HG03521 (cell line): ENCODE results near the gene DAZAP2.

Experiments used
- ATAC-seq: cut with Tn5 transposase; IDR thresholded peaks from one replicate; pipeline ENCODE4 v1.9.1; 2021; ENCODE audit warnings: mild to moderate bottlenecking, moderate library complexity; ENCODE audit not compliant: unreplicated experiment

Gene DAZAP2, protein sequence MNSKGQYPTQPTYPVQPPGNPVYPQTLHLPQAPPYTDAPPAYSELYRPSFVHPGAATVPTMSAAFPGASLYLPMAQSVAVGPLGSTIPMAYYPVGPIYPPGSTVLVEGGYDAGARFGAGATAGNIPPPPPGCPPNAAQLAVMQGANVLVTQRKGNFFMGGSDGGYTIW

DNA sequence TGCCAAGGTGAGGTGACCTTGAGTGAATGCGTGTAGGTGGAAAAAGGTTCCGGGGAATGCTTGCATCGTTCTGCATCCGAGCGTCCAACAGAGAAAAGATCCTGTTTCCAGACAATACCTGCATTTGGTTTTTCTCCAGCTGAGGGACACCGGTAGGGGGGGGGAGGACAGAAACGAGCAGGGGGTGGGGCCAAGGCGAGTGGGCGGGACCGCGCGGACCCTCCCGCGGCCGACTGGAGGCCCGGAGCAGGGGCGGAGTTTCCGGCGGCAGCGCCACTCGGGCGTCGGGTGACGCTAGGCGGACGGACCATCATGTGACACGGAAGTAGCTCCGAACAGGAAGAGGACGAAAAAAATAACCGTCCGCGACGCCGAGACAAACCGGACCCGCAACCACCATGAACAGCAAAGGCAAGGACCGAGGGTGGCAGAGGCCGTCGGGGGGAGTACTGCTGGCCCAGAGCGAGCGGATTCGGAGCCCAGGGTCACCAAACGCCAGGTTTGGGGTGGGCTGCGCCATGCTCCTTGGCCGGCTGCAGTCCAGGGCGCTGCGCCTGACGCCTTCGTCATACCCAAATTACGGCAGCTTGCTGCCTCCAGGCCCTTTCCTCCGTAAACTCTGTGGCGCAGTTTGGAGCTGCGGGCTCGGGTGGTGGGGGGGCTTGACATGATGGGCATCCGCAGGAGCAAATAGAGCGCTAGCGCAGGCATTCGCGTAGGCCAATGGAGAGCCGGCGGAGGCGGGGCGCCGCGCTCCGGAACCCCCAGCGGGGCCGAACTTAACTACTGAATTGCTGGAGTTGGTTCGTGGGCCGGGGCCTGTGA, at the start of gene DAZAP2:
Gene DAZAP2 (plus strand): TSS at position 317 of the 825 bp plus-strand sequence. CDS start 82 bp downstream, at position 399.
- ATAC-seq = peak; percentile 90

DNA sequence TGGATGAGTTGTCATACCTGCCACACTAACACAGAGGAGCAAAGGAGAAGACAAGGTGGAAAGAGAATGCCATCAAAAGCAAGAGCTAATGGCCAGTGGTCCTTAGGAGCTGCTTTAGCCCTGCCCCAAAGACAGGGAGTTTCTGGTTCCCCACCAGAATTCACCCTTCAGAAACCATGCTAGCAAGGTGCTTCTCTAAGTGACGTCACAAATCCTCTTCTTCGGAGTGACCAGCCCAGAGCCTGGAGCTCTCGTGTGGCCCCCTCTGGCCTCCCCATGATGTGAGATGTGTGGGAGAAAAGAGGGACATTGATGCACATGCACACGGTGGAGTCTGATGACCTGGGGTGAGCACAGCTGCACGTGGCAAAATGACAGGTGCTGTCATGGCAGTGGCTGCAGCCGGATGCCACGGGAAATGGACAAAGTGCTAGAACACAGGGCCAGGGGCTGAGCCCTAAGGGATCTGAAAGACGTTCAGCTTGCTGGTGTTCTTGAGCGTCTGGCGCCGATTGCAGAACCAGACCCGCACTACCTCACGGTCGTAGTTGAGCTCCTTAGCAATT, 48.8 kb upstream of the DAZAP2 start:
- ATAC-seq = no peak

DNA sequence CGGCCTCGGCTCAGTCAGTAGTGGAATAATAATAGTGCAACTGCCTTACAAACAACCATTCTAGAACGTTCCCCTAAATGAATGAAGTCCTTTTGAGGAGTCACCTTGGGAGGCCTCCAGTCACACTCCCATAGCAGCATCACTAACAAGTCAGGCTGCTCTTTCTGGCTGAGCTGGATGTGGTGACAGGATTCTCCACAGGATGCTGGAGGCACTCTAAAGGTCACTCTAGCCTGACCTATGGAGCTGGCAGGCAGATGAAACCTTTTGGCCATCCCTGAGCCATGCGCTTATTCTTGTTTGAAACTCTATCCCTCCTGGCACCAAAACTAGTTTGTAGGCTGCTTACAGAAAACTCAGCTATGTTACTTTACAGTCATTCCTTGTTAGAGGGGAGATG, 47.8 kb upstream of the DAZAP2 start:
- no peak for ATAC-seq

DNA sequence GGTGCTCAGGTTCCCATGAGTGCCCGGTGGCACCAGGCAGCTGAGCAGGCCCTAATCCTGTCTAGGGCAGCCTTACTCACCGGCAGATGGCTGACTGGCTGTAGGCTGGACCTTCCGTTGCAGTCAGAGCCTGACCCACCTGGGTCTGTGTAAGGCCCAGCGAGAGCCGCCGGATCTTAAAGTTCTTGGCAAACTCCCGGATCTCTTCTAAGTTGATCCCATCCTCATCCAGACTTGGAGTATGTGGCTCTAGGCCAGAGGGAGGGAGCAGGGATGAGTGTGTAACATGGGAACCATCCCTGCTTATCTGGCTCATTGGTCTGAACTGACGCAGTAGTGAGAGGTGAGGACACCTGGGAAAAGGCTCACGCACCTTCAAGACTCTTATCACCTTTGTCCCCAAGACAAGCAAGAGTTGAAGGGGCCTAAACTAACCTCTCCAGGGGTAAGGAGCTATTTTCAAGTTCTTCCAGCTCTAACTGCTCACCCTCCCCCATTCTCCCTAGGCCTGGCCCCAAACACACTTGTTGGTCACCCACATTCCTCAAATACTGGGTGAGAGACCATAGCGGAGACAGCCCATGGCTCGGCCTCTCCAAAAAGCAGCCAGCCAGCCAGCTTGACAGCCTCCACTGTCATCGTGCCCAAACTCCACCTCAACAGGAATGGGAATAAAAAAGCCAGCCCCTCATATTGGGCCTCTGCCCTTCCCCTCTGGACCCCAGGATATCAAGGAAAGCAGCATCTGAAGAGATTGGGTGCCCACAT, 46.9 kb upstream of the DAZAP2 start:
- ATAC-seq = no peak

DNA sequence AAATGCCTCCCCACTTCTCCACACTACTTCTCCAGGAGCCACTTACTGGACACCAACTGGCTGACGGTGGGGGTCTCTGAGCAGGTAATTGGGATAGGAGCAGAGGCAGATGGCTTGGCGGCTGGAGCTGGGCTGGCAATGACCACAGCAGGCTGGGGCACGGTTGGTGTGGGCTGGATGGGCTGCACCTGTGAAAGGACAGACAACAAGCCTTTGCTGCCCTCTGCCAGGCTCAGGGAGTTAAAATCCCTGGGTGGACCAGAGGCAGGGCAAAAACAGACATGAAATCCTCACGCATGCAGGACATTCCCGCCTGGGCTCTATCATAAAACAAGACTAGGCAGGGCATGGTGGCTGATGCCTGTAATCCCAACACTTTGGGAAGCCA, 46.3 kb upstream of the DAZAP2 start:
- no peak for ATAC-seq

DNA sequence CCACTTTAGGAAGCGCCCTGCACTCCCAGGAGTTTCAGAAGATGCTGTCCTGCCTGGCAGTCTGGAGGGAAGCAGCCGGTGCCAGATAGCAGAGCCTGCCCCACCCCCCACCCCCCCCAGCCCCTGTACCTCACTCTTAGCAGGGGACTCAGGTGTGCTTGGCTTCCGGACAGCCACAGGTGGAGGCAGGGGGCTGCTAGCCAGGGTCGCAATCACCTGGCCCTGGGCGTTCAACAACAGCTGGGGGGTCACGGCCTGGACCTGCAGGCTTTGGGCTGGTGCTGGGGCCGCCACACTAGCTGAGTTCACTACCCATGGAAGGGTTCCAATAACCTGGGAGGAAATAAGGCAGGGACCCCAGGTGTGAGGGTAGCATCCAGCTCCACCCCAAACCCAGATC, 42.8 kb upstream of the DAZAP2 start:
- no peak for ATAC-seq

DNA sequence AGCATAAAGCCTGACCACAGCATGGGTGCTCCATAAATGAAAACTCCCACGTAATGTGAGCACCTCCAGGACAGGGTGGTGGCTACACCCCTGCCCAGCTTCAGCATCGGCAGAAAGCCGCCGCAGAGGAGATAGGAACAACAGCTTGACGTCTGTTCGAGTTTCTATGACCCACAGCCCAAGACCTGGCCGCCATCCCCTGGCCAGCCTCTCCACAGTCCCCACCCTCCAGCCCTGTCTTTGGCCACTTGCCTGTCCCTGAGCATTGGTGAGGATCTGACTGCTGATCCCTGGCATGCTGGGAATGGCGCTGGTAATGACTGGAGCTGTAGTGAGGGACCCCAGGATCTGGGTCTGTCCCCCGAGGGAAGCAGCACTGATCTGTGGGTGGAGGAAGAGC, 42.1 kb upstream of the DAZAP2 start:
- no peak for ATAC-seq

DNA sequence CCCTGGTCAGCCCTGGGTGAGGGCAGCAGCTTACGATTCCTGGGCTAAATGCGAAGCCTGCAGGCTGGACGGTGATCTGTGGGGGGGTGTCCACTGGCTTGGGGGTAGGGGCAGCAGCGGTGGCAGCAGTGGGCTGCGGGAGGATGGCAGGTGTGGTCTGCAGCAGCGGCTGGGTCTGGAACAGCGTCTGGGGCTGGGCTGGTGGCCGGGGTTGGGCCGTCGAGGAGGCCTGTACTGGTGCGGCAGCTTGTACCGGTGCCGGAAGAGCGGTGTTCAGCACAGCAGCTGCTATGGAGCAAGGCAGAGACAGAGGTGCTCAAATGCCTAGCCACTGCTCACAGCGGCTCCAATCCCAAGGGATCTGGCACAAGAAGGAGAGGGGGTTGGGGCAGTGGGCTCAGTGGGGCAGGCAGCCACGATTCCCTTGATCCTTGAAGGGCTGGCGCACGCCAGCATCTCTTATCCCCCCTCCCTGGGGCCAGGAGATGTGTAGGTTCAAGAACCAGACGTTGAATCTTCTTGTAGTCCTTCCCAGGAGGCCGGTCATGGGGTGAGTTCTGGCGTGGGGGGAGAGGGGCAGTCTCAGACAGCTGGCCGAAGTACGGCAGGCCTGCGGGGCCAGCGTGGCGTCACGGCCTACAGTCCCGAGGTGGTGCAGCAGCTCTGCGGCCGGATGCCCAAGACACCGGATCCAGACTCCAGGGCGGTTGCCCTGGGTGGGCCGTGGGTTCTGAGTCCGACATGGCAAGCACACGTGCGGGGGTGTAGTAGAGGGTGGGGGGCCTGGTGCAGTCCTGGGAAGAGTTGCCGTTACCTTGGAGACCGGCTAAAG, 40.7 kb upstream of the DAZAP2 start:
- no peak for ATAC-seq

DNA sequence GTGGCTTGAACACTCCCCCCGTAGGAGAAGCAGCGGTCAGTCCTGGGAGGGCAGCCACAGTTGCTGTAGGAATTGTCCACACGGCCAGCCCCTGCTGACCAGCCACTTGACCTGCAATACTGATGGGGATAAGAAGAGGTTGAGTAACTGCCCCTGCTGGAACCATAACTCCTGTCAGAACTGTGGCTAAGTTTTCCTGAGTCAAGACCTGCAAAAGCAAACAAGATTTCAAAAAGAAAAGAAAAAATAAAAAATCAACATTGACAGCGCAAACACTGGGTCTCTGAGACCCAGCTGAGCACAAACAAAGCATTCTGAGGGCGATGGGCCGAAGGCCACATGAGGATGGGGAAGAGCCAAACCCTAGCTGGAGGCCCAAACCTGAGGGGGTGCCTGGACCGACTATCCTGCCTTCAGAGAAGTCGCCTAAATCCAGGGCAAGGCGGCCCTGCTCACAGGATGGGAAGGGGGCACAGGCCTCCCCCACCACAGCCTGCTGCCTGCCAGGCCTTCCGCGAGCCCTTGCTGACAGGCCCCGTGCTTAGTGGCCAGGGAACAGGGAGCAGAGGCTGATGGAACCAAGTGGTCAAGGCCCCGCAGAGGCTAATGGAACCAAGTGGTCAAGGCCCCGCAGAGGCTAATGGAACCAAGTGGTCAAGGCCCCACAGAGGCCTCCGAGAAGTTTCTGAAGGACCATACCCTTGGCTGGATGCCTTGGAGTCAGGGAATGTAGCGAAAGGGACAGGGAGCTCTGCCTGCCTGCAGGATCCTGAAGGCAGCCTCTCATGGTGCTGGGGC, 39.9 kb upstream of the DAZAP2 start:
- no peak for ATAC-seq

DNA sequence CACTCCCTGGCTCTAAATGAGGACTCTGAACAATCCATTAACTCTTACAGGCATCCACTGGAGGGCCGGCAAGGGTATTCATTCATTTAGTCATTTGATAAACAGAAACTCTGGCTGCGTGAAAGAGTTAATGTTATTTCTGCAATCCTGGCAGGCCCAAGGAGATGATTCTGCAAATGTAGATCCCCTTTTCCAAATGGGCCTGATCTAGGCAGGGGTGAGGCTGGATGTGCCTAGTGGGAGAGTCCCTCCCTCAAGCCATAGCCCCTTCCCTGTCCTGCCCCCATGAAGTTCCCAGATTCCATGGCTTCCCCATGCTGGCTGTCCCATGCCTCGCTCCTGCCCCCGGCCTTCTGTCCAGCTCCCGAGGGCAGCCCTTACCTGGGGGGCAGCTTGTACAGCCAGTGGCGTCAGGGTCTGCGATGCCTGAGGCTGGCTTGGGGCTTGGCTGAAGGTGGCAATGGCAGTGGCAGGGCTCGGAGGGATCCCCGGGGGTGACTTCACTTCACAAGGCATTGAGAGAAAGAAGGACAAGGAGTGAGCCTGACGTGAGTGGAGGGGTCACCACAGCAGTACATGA, 39.2 kb upstream of the DAZAP2 start:
- ATAC-seq = no peak

DNA sequence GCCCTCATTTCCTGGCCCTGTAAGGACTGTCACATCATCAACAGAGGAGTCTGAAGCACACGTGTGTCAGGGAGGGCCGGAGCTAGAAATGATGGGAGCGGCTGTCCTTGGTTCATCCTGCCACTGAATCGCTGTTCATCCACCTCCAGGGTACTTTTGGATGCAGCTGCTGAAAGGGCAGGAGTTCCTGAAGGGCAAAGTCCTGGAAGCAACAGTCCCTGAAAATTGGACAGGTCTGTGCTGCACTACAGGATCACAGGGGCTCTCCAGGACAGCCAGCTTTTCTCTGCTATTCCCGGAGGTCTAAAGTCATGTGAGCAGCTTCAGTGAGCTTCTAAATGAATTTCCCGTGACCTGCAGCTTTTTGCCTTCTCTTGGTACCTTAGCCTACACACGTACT, 38.5 kb upstream of the DAZAP2 start:
- no peak for ATAC-seq

DNA sequence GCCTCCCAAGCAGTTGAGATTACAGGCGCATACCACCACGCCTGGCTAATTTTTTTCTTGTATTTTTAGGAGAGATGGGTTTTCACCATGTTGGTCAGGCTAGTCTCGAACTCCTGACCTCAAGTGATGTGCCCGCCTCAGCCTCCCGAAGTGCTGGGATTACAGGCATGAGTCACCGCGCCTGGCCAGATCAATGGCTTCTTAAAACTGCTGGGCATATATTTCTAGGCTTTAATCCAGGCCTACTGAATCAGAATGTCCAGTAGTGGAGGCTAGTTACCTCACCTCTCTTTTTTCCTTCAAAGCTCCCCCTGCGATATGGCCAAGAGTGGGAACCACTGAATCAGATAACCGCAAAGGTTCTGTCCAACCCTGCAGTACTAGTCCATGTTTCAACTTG, 37.8 kb upstream of the DAZAP2 start:
- no peak for ATAC-seq

DNA sequence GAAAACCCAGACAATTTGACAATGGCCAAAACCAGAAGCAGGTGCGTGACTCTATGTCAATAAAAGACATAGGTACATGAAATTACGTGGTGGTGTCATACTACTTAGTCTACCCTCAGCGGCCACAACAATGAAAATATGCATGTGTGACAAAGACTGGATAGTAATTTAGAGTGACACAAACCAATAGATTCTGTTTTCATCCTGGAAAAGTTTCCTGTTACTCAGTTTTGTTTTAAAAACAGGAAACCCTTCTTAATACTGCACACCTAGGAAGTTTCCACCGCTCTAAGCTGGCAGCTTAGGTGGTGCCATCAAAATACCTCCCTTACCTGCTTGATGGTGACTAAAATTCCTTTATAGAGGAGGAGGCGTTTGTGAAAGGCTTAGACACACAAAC, 35.9 kb upstream of the DAZAP2 start:
- ATAC-seq = no peak

DNA sequence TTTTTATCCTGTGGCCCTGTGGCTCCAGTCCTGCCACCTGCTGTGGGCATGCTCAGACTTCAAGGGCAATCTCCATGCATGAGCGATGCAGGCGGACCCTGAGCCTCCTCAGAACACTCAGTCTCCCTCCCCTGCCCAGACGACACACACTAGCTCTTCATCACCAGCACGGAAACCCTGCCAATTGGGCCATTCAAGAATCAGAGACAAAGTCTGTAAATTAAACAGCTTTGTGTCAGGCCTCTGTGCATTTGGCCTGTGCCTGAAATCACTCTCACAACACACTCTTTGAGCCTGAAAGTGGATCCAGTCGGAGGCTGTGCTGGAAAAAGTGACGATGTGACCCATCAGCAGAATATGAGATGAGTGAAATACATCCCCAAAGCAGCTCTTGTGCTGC, 33.3 kb upstream of the DAZAP2 start:
- no peak for ATAC-seq

DNA sequence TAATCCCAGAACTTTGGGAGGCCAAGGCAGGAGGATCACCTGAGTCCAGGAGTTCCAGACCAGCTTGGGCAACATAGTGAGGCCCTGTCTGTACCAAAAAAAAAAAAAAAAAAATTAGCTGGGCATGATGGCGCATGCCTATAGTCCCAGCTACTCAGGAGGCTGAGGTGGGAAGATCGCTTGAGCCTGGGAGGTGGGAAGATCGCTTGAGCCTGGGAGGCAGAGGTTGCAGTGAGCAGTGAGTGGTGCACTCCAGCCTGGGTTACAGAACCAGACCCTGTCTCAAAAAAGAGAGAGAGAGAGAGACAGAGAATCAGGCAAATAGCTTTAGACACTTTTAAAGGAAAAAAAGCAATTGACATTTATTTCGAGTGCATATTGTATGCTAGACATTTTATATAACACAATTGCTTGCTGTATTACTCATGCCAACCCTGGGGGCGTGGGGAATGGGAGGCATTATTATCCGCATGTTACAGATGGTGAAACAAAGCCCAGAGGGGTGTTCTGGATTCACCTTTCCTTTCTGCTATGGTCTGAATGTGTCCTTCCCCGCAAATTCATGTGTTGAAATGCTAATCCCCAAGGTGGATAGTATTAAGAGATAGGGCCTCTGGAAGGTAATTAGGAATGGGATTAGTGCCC, 30.5 kb upstream of the DAZAP2 start:
- no peak for ATAC-seq

DNA sequence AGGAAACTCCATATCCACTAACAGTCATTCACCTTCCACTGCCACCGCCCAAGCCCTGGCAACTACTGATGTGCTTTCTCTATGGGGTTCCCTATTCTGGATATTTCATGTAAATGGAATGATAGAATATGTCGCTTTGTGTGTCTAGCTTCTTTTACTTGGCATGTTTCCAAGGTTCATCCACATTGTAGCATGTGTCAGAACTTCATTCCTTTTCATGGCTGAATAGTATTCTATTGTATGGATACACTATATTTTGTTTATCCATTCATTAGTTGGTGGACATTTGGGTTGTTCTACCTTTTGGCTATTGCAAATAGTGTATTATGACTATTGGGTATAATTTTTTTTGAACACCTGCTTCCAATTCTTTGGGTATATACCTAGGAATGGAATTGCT, 29.4 kb upstream of the DAZAP2 start:
- no peak for ATAC-seq

DNA sequence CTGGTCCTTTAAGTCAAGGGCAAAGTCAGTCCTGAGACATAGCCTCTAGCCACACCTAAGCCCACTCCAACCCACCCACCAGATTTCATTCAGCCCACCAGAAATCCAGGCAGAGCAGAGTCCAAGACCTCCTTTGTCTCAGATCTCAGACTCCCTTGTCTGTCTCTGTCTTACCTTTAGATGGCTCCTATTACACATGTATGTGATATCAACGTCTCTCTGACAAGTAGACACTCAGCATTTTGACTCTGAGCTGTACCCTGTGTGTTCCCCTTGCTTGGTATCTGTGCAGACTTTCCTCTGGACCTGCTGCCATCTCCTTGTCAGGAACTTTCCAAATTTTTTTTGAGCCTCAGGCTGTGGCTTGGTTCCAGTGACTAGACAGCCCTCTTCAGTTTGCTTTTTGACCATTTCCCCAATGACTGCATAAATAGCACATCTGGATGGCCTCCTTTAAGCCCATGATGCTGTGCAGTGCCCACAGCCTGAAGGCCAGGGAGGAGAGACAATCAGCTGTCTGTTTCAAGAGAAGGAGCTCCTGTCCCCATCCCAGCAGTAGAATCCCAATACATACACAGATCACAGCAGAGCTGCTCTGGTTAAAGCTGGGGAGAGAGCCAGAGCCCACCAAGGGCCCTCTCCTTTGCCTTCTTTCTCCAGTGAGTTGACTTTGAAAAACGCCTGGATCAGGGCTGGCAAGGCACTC, 27.8 kb upstream of the DAZAP2 start:
- no peak for ATAC-seq

DNA sequence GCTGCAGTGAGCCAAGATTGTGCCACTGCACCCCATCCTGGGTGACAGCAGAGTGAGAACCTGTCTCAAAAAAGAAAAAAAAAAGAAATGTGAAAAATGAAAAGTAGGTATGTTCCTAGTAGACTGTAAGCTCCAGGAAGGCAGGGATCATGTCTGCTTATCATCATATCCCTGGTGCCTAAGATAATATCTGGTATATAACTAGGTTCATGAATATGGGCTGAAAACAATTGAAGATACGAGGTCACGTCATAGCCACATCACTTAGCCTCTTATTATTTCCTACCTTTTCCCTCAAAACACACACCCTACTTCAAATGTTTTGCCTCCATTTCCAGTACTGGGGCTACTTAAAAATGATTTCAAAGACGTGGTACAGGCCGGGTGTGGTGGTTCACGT, 23.7 kb upstream of the DAZAP2 start:
- ATAC-seq = no peak

DNA sequence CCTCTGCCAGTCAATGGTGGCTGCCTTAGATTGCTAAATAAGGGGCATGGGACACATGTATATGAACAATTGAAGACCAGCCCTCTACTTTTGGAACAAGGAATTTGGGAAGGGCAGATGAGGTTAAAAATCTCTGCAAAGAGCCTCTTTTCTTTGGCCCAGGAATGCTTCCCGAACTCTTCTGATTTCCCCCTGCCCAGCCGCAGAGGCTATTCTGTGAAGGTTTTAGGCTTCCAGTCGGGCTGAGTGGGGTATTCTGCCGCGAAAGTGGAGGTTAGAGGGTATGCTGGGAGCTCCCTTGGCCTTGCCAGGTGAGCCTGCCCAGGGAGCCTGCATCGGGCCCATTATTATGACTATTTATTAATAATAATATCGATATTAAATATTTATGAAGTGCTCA, 22.0 kb upstream of the DAZAP2 start:
- no peak for ATAC-seq
